Cardiac fibroblast (primary cell): ENCODE measurements around the gene GPER1.

ENCODE experiments used
- DNase-seq, 2 donors: peaks; one replicate each; pipeline versions ENCODE4 v3.0.0 to v3.0.0-alpha.2; 2010; ENCODE audit warnings: low read depth in 2 of 2
- H3K4me3 ChIP-seq, 2 donors: replicated peaks in 1 of 2; 1 replicate in 1 of 2; 2 replicates in 1 of 2; pipeline ENCODE4 v1.5.1; 2011; ENCODE audit warnings: low read depth in 2 of 2, low read length in 2 of 2, mild to moderate bottlenecking in 2 of 2, moderate library complexity in 1 of 2
- TF ChIP-seq, protein P1 (sequence below): IDR thresholded peaks from one replicate; pipeline ENCODE4 v1.5.1; 2011; ENCODE audit warnings: low read depth, mild to moderate bottlenecking, low read length, inconsistent platforms

GPER1 gene

GRCh38 chr7:1050254-1050906 lies 37.5 kb upstream of the GPER1 start:
- TF ChIP-seq, protein P1, sequence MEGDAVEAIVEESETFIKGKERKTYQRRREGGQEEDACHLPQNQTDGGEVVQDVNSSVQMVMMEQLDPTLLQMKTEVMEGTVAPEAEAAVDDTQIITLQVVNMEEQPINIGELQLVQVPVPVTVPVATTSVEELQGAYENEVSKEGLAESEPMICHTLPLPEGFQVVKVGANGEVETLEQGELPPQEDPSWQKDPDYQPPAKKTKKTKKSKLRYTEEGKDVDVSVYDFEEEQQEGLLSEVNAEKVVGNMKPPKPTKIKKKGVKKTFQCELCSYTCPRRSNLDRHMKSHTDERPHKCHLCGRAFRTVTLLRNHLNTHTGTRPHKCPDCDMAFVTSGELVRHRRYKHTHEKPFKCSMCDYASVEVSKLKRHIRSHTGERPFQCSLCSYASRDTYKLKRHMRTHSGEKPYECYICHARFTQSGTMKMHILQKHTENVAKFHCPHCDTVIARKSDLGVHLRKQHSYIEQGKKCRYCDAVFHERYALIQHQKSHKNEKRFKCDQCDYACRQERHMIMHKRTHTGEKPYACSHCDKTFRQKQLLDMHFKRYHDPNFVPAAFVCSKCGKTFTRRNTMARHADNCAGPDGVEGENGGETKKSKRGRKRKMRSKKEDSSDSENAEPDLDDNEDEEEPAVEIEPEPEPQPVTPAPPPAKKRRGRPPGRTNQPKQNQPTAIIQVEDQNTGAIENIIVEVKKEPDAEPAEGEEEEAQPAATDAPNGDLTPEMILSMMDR, result no peak
- H3K4me3 ChIP-seq, result no peak overlapping the region
- DNase-seq, result no peak

GRCh38 chr7:1050956-1051690 lies 36.8 kb upstream of the GPER1 start:
- TF ChIP-seq, protein P1, result no peak
- no peak for DNase-seq
- H3K4me3 ChIP-seq, result no peak overlapping the region

- TF ChIP-seq, protein P1, result no peak
- DNase-seq, result no peak
- H3K4me3 ChIP-seq, result no peak overlapping the region
These were observed 35.7 kb upstream of the GPER1 start for GRCh38 chr7:1052031-1052818.

DNA sequence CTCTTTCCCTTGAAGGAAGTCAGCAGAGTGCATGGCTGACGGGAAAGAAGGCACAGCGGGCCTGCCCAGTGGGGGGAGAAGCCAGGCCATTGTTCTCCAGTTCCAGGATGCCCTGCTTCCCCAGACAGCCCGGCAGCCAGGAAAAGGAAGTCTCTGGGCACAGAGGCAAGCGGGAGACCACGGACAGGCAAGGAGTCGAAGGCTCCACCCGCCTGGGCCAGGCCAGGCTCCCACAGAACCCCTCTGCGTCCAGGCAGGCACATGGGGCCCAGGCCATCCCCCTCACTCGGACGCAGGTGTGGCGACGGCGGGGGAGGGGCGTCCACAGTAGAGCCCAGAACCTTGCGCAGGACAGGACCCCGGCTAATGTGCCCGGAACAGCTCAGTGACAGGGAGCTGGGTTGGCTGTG lies 34.9 kb upstream of the GPER1 start:
- TF ChIP-seq, protein P1, result no peak
- DNase-seq, result peak in 1 of 2 donors; percentile 19
- no peak overlapping the region for H3K4me3 ChIP-seq

DNA sequence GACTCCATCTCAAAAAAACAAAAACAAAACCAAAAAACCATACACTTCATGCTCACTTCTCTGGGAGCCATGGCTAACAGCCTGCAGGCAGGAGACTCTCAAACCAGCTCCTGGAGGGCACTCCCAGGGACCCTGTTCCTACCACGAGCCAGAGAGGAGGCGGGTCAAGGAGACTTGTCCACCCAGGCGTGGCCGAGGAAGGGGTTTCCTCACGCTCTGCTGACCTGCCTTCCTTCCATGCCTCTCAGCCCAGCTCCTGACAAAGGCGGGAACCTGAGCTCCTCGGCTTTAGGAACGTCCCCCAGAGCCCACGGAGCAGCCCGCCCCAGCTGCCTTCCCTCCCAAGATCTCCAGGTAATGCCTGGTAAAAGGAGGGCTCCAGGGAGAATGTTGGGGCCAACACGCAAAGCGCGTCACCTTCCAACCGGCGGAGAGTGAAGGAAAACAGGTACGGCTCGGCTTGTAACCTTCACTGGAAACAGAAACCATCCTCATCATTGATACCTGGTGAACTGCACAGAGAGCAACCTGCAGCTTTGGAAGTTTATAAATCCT lies 34.0 kb upstream of the GPER1 start:
- no peak for DNase-seq
- TF ChIP-seq, protein P1, result no peak
- H3K4me3 ChIP-seq, result no peak overlapping the region

DNA sequence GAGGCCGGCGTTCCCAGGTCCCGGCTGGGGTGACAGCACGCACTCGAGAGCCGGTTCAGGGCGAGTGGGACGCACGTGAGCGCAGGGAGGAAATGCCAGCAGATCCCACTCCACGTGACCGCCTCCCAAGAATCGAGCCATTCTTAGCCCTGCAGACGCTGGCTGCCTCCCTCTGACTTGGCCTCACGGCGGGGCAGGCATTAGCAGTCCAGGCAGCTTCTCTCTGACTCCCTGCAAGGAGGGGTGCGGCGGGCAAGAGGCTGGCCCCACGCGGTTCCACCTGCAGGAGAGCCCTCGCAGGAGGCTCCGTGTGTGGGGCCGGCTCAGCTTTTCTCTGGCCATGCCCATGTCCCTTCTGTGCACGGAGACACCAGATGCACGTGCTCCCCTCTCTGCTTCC lies 33.5 kb upstream of the GPER1 start:
- no peak for DNase-seq
- TF ChIP-seq, protein P1, result no peak
- no peak overlapping the region for H3K4me3 ChIP-seq
